BJ (cell line): Measurements from ENCODE around the gene NSG1. TPM values are rescaled to one million over a fixed set of nuclear protein-coding genes. Genes with fewer than 3 reads are reported as not detected.

ENCODE experiments used
- CTCF ChIA-PET: fragments of 350-600 bp; formaldehyde crosslinking; extraction: SDS; loops from one replicate; lab custom pipeline; 2021; ENCODE audit warnings: antibody characterized with exemption, inconsistent platforms; lab: Yijun Ruan, JAX
- POLR2A ChIA-PET: fragments of 300-600 bp; sonication (Branson Sonifier 250); formaldehyde crosslinking; extraction: SDS; loops from one replicate; lab custom pipeline; 2021; ENCODE audit warnings: antibody characterized with exemption; lab: Charles Lee
- DNase-seq: peaks from one replicate; pipeline ENCODE4 v3.0.0-alpha.2; 2011; ENCODE audit warnings: low read depth
- H3K27me3 ChIP-seq: 2 replicates; pipeline ENCODE4 v1.6.0; 2011; ENCODE audit warnings: low read length; ENCODE audit not compliant: control insufficient read depth, insufficient read depth
- H3K36me3 ChIP-seq: 2 replicates; pipeline ENCODE4 v1.5.1; 2011; ENCODE audit warnings: low read length; ENCODE audit not compliant: control insufficient read depth, insufficient read depth
- H3K4me3 ChIP-seq: 2 replicates; pipeline ENCODE4 v1.5.1; 2011; ENCODE audit warnings: low read depth, mild to moderate bottlenecking, control low read depth, low read length
- polyA plus RNA-seq: library from polyadenylated mRNA; depleted of rRNA; stranded (reverse); fragments of >200 nt; gene quantifications from 2 replicates; pipeline ENCODE4 v1.2.3, GENCODE V29; 2011
- TF ChIP-seq, protein P1 (sequence below): IDR thresholded peaks from 2 replicates; pipeline ENCODE4 v1.5.1; 2011; ENCODE audit warnings: low read depth, mild to moderate bottlenecking, control low read depth, inconsistent platforms, low read length, moderate library complexity; ENCODE audit not compliant: insufficient read depth

The NSG1 gene
- polyA plus RNA-seq, 1 experiment = 0.17 TPM

DNA sequence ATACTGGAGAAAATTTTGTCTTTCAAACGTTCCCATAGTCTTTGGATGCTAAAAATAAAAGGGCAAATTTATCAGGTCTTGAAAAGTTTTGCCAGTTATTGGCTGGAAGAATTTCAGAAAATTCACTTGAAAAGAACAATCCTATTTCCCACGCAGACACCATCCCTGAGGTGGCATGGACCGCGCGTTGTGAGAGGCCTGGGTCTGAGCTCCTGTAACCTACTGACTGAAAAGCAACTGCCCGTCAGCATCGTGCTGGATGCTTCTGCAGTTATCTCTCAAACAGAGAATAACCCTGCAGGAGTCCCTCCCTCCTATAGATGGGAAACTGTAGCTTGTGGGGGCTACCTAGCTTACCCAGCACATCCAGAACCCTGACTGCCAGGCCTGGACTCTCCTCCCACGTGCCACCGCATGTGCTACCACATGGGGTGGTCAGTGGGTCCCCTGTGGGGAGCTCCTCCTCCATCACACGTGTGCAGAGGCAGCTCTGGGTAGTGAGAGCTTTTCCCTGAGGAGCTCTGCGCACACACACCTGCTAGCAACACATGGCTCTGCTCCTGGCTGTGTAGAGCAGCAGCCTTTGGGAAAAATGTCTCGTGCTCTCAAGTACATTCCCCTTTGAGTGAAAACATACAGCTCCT is 36.1 kb downstream of the NSG1 start:
- no peak for DNase-seq
- TF ChIP-seq, protein P1, sequence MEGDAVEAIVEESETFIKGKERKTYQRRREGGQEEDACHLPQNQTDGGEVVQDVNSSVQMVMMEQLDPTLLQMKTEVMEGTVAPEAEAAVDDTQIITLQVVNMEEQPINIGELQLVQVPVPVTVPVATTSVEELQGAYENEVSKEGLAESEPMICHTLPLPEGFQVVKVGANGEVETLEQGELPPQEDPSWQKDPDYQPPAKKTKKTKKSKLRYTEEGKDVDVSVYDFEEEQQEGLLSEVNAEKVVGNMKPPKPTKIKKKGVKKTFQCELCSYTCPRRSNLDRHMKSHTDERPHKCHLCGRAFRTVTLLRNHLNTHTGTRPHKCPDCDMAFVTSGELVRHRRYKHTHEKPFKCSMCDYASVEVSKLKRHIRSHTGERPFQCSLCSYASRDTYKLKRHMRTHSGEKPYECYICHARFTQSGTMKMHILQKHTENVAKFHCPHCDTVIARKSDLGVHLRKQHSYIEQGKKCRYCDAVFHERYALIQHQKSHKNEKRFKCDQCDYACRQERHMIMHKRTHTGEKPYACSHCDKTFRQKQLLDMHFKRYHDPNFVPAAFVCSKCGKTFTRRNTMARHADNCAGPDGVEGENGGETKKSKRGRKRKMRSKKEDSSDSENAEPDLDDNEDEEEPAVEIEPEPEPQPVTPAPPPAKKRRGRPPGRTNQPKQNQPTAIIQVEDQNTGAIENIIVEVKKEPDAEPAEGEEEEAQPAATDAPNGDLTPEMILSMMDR = no peak
- CTCF ChIA-PET = no interaction called here
- Histone ChIP-seq H3K27me3 (no peaks in the 10 kb centered on the region), H3K4me3 (no peak overlapping the region), H3K36me3 (peaks cover 29% of the 10 kb centered on the region)
- POLR2A ChIA-PET = no interaction called here

DNA sequence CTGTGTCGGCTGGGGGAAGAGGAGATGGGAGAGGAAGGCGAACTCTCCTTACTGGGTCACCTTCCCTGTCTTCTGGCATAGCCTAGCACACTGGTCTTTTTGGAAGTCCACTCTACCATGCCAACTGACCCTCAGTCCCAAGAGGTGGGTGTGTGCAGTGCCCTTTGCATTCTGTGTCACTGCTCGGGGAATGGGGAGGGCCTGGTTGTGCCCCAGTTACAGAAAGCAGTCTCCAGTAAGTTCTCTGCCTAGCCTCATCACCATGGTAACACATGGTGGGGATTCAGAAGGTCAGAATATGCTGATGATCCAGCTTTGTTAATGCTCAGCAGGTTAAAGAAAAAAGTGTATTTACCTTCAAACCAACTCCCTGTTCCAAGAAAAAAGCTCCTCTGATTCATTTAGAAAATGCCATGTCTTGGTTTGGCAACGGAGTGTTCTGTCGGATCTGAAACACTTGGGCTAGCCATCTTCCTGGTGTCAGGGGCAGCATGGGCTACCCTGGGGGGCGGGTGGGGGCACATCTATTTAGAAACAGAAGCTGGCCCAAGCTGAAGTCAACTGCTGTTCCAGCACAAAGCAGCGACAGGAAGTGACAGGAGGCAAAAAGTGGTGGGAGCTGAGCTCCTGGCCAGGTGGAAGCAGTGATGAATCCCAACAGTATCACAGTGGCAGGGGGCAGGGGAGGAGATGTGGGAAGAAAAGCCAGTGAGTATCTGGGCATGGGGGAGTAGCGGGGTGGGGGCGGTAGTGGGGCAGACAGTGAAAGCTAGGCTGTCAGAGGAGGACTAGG is 37.0 kb downstream of the NSG1 start:
- POLR2A ChIA-PET = no interaction called here
- DNase-seq = no peak
- peaks cover 30% of the 10 kb centered on the region for H3K36me3 ChIP-seq
- TF ChIP-seq, protein P1 = no peak
- no peak overlapping the region for H3K4me3 ChIP-seq
- CTCF ChIA-PET = no interaction called here
- H3K27me3 ChIP-seq = no peaks in the 10 kb centered on the region

DNA sequence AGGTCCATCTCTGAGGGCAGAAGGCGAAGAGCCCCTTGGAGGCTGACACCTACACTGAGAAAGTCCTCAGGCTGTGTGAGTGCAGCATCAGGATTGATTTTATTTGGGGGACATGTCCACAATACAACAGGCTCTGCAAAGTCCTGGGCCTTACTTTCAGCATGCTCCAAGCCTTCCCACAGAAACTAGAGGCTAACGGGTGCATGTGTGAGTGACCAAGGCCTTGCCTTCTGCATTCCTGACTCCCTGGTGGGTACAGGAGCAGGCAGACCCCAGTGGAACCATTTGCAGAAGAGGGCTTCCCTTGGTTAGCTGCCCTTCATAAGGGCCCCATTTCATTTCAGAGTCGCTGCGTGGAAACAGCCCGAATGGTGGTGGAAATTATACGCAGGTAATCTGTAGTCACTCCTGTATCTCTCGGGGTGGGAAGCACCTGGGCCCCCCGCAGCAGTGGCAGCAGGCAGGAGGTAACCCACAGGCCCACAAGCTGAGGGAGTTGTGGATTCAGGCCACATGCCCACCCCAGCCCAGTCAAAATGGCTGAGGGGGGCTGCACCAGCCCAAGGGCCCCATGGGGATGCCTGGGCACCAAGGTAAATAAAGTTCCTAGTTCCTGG is 37.7 kb downstream of the NSG1 start:
- no peaks in the 10 kb centered on the region for H3K27me3 ChIP-seq
- no peak for DNase-seq
- ChIA-PET POLR2A (no interaction called here), CTCF (interaction anchor here (1.2 kb wide), 1 partner anchor 56 kb away, joined by 3 read pairs; no protein-coding TSS in a partner anchor)
- TF ChIP-seq, protein P1 = no peak
- H3K4me3 ChIP-seq = no peak overlapping the region
- peaks cover 27% of the 10 kb centered on the region for H3K36me3 ChIP-seq

DNA sequence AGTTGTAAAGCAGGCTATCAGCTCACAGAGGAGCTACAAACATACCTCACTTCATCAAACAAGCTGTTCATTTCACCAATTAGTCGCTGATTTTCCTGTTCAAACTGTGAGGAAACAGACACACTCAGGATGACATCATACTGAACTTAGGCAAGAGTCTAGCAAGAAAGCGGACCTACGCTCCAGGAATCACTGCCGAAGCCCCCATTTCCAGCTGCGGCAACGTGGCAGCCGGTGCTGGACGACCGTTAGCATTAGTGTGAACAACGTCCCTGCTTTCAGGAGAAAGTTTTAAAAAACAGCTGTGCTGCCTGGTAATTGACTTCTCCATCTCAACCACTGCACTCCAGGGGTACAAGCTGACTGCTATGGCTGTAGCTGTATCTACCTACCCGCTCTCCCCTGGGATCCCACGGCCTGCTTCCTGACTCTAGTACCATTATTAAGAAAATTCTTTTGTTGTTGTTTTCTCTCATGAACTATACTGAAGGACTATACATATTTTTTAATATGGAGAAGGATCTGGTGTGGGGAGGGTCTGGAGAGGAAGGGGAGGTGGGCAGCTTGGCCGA is 38.3 kb downstream of the NSG1 start:
- TF ChIP-seq, protein P1 = no peak
- H3K27me3 ChIP-seq = no peaks in the 10 kb centered on the region
- no peak for DNase-seq
- ChIA-PET POLR2A (no interaction called here), CTCF (interaction anchor here (1.2 to 1.6 kb wide), 2 partner anchors 55 to 165 kb away, joined by 3 read pairs; no protein-coding TSS in a partner anchor)
- H3K36me3 ChIP-seq = peaks cover 23% of the 10 kb centered on the region
- no peak overlapping the region for H3K4me3 ChIP-seq

DNA sequence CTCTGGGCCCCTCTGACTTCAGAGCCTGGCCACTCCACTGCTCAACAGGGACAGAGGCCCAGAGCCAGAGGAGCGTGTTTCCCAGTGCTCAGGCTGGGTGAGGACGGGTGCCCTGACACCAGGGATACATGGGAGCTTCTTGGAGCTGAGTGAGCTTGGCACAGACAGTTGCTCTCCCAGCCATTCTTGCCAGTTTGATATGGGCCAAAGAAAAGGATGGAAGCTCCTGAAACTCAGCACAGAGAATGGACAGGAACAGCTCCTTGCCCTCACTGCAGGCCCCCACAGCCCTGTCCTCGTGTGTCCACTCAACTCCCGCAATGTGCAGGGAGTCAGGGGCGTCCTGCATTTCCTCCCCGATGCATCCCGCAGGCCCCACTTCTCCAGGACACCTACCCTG is 38.8 kb downstream of the NSG1 start:
- POLR2A ChIA-PET = no interaction called here
- CTCF ChIA-PET = interaction anchor here (1.2 to 1.6 kb wide), 2 partner anchors 54 to 166 kb away, joined by 3 read pairs; no protein-coding TSS in a partner anchor
- H3K36me3 ChIP-seq = peaks cover 18% of the 10 kb centered on the region
- no peak overlapping the region for H3K4me3 ChIP-seq
- TF ChIP-seq, protein P1 = no peak
- H3K27me3 ChIP-seq = no peaks in the 10 kb centered on the region
- DNase-seq = no peak
